LNCaP clone FGC (cell line): ENCODE results near the gene ZNF205.
"Not testable (repeated sequence)": the region's sequence is repeated elsewhere in the genome, so short reads cannot be mapped to it uniquely, and the experiment has no call there.

Source experiments
- DNase-seq: peaks from one replicate; pipeline ENCODE4 v3.0.0-alpha.2; 2011; ENCODE audit warnings: low read depth
- H3K4me3 ChIP-seq: 2 replicates; pipeline ENCODE4 v1.5.1; 2011; ENCODE audit warnings: mild to moderate bottlenecking, low read depth, low read length, control low read depth
- CTCF ChIP-seq: IDR thresholded peaks from 2 replicates; pipeline ENCODE4 v1.5.1; 2012; ENCODE audit warnings: mild to moderate bottlenecking; ENCODE audit not compliant: control insufficient read depth, insufficient read depth; ENCODE audit errors: extremely low read depth

ZNF205 gene

GRCh38 chr16:3138342-3138741 is 26.0 kb downstream of the ZNF205 start:
- H3K4me3 ChIP-seq, result no peak overlapping the region
- TF ChIP-seq CTCF, result no peak
- DNase-seq, result no peak

GRCh38 chr16:3138823-3139426 is 26.5 kb downstream of the ZNF205 start:
- no peak for TF ChIP-seq CTCF
- no peak overlapping the region for H3K4me3 ChIP-seq
- DNase-seq, result no peak

- DNase-seq, H3K4me3 ChIP-seq: not testable (repeated sequence)
Observed at GRCh38 chr16:3139561-3139960, 27.2 kb downstream of the ZNF205 start.

- no peak for DNase-seq
- H3K4me3 ChIP-seq, result no peak overlapping the region
- no peak for TF ChIP-seq CTCF
Observed at GRCh38 chr16:3140603-3141427, 28.4 kb downstream of the ZNF205 start.

GRCh38 chr16:3141781-3142311 is 29.5 kb downstream of the ZNF205 start:
- TF ChIP-seq CTCF, result no peak
- H3K4me3 ChIP-seq, result no peak overlapping the region
- DNase-seq, result no peak

GRCh38 chr16:3142327-3142726 is 29.9 kb downstream of the ZNF205 start:
- no peak for TF ChIP-seq CTCF
- DNase-seq, result no peak
- no peak overlapping the region for H3K4me3 ChIP-seq

GRCh38 chr16:3142770-3143169 is 30.4 kb downstream of the ZNF205 start:
- no peak overlapping the region for H3K4me3 ChIP-seq
- DNase-seq, result no peak
- TF ChIP-seq CTCF, result no peak
